HG03196 (cell line): ENCODE data around the gene MAP3K9.

ENCODE experiments used
- ATAC-seq: cut with Tn5 transposase; IDR thresholded peaks from one replicate; pipeline ENCODE4 v1.9.1; 2021; ENCODE audit not compliant: unreplicated experiment

Gene MAP3K9

DNA sequence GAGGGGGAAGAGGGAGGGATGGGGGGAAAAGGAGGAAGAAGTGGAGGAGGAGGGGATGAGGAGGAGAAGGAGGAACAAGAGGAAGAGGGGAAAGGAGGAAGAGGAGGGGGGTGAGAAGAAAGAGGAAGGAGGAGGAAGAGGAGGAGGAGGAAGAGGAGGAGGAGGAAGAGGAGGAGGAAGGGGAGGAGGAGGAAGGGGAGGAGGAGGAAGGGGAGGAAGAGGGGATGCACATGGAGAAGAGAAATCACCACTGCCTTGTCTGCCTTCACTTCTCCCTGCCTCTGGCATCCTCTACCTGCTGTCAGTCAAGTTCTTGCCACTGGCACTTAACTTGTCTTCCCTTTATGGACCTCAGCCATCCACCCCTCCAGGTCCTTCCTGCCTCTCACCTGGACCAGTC, 107.7 kb downstream of the MAP3K9 start:
- no peak for ATAC-seq

DNA sequence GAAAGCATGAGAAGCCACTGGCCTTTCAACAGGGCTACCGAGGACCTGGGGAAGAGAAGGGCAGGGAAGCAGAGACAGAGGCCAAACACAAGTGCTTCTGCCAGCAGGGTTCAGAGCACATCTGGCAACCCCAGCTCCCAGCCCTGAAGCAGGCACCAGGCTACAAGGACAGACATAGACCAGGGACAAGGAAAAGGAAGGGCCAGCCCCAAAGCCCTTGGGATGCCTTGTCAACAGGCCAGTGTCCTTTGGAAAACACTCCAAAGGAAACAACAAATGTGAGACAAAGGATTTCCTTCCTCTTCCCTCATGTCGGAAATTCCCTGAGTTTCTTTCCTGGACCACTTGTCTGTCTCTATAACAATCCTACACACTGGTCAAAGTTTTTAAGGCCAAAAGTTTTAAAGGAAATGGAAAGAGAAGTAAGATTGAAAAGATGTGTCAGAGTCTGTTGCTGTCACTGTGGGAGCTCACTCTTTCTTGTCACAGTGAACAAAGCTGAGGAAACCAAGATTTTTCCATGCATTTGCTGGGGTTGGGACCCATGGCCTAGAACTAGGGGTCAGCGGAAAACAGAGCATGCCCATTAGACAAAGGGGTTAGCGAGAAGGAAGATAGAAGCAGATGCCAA, 108.2 kb downstream of the MAP3K9 start:
- no peak for ATAC-seq

DNA sequence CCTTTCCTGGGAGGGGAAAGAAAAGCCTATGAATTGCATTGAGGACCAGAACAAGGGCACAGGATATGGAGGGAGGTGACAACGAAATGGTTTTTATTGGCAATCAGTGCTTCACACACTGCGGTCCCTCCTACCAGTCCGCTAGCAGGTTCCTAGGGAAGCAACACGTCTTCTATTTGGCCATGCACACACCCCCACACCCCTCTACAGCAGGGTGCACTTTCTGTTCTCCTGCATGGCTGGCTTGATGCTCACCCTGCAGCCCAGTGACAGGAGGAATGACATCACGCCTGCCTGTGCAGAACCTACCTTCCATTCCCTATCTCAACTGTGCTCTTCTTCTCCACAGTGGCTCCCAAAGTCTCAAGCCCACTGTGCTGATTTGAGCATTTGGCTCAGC, 109.7 kb downstream of the MAP3K9 start:
- ATAC-seq = no peak

DNA sequence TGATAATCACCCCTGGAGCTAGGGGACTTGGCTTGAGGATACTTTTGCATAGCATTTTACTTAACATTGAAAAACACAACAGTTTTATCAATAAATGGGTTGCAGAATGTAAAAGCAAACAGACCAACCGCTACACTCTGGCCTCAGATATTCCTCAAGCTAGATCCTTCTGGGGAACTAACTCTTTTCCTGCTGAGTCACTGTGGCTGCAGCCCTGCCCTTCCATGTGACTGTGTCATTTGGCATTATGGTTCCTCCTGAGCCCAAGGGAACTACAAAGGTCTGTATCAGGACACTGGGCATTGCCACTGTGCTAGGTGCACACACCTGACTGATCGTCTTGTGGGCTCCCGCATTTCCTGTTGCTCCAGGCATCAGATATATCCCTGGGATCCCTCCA, 111.0 kb downstream of the MAP3K9 start:
- ATAC-seq = no peak

DNA sequence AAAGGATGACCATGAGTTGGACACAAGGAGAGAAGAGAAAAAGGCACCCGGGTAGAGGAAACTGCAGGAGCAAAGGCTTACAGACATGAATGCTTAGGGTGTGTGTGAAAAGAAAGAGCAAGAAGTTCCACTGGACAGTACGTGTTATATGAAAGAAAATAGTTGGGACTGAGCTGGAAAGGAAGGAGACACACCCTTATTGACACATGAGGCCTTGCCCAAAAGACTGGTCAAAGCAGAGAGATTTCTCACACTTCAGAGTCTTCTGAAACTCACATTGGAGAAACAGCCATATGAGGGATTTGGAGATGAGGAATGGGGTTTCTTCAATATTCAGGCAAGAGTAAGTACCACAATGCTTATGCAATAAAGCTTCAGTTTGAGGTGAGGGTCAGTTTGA, 111.6 kb downstream of the MAP3K9 start:
- ATAC-seq = no peak

DNA sequence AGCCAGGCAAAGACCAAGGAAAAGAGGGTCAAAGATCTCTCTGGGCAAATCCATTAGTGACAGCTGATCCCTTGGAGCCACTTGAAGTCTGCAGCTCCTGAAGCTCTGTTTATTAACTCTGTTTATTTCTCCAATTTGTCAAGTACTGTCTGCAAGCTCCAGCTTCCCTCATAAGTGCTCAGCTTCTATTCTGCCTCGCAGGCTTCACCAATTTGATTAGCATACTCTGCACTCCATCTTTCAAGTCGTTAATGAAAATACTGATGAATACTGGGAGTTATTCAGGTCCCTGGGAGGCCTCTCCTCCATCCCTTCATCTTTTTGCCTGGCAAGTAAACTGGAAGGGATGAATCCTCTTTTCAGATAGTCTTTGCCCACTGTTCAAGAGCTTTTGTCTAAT, 113.3 kb downstream of the MAP3K9 start:
- no peak for ATAC-seq

DNA sequence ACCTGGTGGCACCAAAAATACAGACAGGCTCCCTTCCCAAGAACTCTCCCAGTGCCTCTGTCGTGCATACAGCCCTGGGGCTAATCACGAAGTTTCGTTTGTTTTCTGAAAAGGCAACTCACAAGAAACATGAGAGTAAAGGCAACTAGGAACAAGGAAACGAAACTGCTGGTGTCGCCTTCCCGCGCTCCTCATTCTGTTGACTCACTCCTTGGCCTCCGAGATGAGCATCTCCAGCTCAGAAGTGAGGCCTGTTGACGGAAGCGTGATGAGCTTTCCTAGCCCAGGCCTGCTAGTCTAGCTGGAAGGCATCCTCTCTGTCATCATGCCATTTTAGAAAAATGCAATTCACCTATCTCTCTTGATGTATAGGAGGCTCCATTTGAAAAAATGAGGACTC, 117.1 kb downstream of the MAP3K9 start:
- no peak for ATAC-seq

DNA sequence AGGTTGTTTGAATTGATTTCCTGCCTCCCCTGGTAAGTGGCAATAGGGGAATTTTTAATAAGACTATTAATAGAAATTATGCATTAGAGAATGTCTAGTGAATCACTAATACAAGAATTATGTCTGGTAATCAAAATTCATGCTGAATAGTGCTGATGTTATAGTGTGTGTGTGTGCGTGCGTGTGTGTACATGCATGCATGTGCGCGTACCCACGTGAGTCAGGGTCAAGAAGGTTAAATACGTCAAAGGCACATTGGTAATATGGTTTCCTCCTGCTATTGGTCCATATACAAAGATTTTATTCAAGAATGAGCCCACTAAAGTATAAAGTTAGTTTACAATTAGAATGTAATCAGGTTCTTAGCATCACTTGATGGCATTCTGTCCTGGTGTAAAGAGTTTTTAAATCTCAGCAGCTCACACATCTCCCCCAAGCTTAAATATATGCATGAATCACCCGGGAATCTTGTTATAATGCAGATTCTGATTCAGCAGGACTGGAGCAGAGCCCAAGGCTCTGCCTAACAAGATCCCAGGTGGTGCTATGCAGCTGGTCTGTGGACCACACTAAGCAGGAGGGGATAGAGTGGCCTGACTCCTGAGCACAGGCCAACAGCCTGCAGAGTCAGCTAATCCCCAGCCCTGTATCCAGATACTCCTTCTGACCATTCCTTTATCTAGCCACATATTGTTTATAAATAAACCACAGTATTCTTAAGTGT, 123.7 kb downstream of the MAP3K9 start:
- no peak for ATAC-seq

DNA sequence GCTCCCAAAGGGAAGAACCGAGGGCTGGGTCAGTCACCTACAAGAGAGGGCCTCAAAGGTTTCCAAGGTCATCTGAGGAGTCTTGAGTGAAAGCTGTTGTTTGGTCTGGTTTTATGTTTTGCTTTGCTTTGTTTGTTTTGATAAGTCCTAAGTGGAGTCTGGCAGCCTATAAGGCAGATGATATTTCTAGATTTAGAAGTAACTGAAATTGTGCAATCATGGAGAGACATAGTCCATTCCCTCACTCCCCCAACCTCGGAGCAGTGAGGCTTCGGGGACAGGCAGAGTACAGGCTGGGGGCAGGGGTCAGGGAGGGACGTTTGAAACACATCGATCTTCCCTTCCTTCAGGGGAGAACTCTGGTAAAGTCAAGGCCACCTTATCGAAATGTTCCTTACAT, 125.3 kb downstream of the MAP3K9 start:
- no peak for ATAC-seq

DNA sequence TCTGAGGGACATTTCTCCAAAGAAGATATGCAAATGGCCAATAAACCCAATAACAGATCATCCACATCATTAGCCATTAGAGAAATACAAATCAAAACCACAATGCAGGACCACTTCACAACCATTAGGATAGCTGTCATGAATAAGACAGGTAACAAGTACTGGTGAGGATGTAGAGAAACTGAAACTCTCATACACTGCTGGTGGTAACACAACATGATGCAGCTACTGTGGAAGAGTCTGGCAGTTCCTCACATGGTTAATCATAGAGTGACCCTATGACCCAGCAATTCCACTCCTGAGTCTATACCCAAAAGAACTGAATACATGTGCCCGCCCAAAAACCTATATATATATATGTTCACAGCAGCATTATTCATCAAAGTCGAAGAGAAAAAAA, 128.6 kb downstream of the MAP3K9 start:
- ATAC-seq = no peak

DNA sequence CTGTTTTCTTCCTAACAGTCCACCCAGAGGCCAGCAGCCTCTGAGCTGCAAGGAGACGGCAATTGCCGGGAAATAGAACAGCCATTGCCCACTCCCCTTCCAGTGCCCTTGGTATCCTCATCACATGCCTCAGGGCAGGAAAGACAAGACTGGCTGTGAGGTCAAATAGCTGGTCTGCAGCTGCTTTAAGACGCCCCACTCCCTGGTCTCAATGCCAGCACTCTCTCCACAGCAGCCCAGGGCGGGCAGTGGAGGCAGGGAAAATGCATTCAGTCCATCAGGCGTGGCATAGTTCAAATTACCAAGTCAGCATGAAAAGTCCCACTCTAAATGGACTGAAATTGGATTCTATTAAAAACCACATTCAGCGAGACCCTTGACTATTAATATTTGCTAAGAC, 132.0 kb downstream of the MAP3K9 start:
- ATAC-seq = no peak
